HG03095 (cell line): ENCODE results near the gene STX16.
A peak's percentile ranks its signal among the peaks of the same experiment; 100 is the strongest.

ENCODE experiments used
- ATAC-seq: cut with Tn5 transposase; IDR thresholded peaks from one replicate; pipeline ENCODE4 v1.9.1; 2021; ENCODE audit warnings: moderate library complexity; ENCODE audit not compliant: unreplicated experiment

STX16 gene

DNA sequence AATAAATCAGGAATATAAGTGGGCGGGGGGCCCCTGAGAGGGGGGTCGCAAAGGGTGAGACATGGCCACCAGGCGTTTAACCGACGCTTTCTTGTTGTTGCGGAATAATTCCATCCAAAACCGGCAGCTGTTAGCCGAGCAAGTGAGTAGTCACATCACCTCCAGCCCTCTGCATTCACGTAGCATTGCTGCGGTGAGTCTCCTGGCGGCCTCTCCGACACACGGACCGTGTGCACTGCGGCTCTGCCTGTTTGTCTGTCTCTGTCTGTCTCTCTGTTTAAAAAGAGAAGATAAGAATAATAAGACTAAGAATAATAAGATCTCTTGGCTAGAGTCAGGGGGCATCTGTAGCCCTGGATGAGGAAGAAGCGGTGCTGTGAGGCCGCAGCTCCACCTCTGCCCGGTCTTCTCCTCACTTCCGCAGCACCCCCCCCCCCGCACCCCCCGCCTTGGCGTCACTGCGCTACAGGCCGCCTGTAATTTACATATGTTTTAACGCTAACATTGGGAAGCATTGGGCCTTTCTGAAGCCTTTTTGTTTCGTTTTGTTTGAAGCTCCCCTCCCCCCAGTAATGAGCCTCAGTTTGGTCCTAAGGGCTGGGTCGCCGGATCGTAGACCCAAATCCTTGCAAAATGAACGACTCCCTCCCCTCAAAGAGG lies 993 bp downstream of the STX16 start:
- ATAC-seq = peak; percentile 41

DNA sequence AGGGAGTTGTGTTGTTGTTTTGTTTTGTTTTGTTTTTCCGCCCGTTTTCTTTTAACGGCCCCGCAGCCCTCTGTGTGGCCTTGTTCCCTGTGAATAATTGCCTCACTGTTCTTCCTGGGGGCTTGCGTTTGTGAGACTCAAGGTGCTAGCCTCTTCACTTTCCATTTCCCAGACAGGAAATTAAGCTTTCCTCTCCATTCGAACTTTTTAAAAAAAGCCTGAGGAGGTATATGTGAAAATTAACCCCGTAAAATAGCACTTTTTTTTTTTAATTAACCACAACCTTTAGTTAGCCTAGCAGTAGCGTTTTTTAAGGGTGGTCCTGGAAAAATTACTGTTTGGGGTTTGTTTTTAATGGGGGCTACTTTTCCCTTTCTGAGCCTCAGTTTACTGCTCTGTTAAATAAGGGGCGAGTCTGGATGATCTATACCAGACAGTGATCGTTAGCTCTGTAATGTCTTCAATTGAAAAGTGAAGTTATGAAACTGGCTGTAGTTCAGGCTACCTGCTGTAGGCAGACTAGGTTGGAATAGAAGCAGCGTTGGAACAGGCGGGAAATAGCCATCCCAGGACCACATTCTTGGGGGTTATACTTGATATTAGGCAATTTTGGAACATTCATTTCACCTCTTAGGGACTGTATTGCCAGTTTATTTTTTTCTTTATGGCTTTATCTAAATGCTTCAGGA lies 1.7 kb downstream of the STX16 start:
- peak; percentile 7 for ATAC-seq

DNA sequence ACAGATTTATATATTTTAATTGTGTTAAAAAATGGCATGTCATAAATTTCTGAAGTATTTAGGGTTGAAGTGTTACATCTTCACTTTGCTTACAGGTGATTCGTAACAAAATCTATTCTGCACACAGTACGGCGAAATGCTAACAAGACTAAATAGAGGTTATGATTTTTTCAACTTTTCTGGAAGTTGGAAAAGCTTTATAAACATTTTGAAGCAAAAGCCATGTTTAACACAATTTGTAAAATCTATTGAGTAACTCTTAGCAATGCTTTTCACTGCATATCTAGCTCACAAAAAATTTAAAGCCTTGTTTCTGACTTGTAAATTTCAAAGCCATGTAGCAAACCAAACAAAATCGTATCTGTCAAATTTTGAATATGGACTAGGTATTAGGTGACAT lies 3.3 kb downstream of the STX16 start:
- ATAC-seq = no peak

- ATAC-seq = no peak
Observed at GRCh38 chr20:58655328-58656107, 4.4 kb downstream of the STX16 start.

DNA sequence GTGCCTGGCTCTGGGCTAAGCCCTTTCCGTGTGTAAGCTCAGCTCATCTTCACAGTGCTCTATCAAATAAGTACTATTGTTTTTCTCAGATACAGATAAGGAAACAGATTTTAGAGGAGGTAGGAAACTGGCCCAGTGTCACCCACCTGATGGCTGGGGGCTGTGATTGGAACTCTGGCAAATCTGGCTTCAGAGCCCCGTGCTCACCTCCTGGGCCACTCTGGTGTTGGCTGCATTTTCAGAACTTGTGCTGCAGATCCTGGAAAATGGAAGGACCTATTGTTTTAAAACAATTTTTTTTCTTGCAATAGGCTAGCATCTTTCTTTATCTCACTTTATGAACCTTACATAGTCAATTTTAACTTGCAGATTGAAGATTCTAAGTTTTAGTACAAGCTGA lies 5.7 kb downstream of the STX16 start:
- ATAC-seq = no peak

- no peak for ATAC-seq
Observed at GRCh38 chr20:58657262-58657661, 6.2 kb downstream of the STX16 start.

DNA sequence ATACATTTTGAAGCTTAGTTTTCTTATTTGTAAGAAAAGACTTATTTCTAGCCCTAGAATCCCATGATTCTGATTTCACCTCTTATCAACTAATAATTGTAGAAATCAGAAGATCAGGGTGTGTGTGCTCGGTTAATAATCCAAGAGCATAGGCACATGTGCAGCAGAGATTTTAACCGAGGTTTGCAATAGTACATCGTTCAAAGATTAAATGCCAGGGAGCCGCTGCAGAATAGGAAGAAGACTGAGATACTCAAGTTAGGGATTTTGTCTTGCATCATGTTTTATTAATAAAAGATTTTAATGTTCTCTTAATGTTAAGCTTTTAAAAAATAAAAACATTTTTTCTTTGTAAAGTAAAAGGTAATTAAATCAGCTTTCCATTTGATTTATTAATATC lies 6.9 kb downstream of the STX16 start:
- no peak for ATAC-seq

DNA sequence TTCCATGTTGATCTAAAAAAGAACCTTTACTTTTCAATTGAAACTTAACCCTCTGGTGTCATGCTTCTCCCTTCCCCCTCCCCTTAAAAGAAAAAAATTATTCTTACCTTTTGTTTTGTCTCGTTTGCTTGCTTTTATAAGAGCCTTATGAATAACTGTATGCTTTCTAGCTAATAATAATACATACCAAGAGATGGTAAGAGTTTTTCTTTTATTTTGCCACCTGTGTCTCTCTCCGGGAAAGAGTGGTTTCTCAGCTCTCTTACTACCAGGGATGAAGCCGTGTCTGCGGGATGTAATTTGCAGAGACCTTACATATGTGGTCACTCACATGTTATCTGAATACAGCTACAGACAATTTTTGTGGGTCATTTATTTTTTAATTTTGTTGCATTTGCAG lies 7.7 kb downstream of the STX16 start:
- ATAC-seq = no peak

DNA sequence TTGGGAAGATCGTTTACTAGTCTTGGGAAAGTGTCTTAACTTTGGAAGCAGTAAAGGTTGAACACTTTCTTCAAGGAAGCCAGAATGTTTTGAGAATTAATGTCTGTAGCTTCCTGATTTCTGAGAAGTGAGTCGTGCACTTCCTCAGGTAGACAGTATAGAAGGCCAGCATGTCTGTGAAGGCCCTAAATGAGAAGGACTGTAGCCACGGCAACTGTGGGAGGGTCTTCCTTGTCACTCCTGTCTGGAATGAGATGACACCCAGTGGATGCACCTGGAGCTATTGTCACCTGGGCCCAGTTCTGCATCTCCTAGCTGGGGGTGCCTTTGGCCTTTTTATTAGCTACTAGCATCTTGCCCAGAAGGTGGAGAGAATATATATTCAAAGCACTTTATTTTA lies 8.8 kb downstream of the STX16 start:
- no peak for ATAC-seq

DNA sequence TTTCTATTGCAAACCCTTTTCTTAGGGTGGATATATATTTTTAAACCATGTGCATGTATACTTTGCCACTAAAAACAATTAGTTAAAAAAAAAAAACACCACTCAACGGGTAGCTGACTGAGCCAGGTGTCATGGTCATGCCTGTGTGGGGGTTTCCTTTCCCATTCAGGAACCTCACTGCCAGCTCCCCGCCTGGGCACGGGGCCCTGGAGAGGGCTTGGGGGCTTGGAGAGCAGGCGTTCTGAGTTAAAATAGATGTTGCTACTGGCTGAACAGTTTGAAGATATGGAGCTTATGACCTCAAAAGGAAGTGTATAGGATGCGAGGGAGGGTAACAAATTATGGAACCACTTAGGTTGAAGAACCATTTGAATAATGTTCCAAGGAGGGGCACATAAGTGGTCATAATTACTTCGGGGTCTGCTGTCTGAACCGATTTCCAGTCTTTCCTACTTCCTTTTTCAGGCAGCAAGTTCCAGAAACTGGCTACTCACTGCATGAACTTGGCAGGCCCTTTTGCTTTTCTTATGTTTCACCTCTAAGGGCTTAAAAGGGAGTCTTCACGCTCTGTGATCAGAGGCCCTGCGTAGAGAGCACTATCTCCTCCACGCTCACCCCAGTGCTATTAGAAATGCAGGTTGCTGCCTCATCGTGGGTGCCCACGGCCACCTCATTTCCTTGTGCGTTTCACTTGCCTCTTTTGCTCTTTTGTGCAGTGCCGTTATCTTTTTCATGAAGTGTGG lies 9.9 kb downstream of the STX16 start:
- no peak for ATAC-seq

GRCh38 chr20:58661598-58662473 lies 10.8 kb downstream of the STX16 start:
- ATAC-seq = no peak

GRCh38 chr20:58664331-58664730 lies 13.2 kb downstream of the STX16 start:
- no peak for ATAC-seq

- no peak for ATAC-seq
Observed at GRCh38 chr20:58664883-58665282, 13.8 kb downstream of the STX16 start.

- no peak for ATAC-seq
Observed at GRCh38 chr20:58665606-58666005, 14.5 kb downstream of the STX16 start.

DNA sequence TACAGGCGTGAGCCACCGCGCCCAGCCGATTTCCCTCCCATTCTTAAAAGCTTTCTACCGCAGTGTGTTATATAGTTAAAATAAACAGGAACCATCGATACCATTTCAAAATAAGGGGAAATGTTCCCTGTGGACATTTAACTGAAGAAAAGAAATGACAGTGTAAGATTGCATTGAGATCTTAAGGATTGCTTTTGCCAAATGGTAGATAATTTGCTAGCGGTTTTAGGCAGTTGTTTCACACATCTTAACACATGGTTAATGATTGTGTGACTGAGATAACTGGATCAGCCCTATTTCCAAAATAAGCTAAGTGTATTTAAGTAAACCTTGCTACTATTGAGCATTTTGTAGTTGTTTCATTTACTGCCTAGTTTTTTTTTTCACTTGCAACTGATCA lies 15.6 kb downstream of the STX16 start:
- no peak for ATAC-seq

DNA sequence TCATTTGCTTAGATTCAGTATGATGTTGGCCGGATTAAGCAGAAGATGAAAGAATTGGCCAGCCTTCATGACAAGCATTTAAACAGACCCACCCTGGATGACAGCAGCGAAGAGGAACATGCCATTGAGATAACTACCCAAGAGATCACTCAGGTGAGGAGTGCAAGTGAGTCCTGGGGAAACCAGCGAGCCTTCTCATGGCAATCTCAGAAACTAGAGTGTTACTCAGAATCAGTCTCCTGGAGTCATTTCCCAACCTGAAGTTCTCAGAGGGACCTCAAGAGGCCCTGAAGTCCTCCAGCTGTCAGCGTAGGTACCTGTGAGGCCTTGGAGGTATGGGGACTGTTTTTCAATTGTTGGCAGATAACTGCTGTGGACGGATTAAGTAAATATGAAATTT lies 16.9 kb downstream of the STX16 start:
- ATAC-seq = no peak

- ATAC-seq = no peak
Observed at GRCh38 chr20:58668901-58669286, 17.8 kb downstream of the STX16 start.

- peak; percentile 81 for ATAC-seq
Observed at GRCh38 chr20:58669287-58670006, 18.4 kb downstream of the STX16 start.

DNA sequence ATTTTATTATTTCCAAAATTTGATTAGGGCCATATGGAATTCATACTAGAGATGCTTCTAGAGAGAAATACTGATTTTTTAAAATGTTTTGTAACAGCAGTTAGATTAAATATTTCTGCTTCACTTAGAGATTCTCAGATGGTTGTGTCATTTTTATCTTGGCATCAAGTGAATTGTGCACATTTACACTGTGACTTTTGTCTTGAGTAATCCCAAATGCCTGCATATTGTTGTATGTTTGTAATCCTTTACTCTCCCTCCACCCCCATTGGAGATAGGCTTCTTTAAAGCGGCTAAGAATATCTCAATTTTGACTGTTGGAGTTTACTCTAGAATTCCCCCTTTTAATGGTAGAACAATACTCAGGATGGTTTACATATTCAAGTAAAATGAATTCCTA lies 19.0 kb downstream of the STX16 start:
- no peak for ATAC-seq

GRCh38 chr20:58670659-58671058 lies 19.6 kb downstream of the STX16 start:
- ATAC-seq = no peak
